Nephron (organoid): ENCODE measurements around the gene RSPH1.

ENCODE experiments used
- H3K27ac Mint-ChIP-seq, 3 experiments: 2 replicates each; pipeline ENCODE4 v1.8.0; 2020; ENCODE audit warnings: mixed read lengths in 3 of 3, mild to moderate bottlenecking in 2 of 3, moderate library complexity in 1 of 3
- H3K27me3 Mint-ChIP-seq: 2 replicates; pipeline ENCODE4 v1.8.0; 2021; ENCODE audit warnings: low read depth, mild to moderate bottlenecking, moderate library complexity, mixed read lengths
- H3K36me3 Mint-ChIP-seq: 2 replicates; pipeline ENCODE4 v1.8.0; 2020; ENCODE audit warnings: low read depth, mixed read lengths
- H3K4me1 Mint-ChIP-seq: 2 replicates; pipeline ENCODE4 v1.8.0; 2020; ENCODE audit warnings: mixed read lengths
- H3K4me3 Mint-ChIP-seq, 3 experiments: 2 replicates each; pipeline ENCODE4 v1.8.0; 2020; ENCODE audit warnings: mild to moderate bottlenecking in 3 of 3, mixed read lengths in 3 of 3, moderate library complexity in 2 of 3
- H3K9me3 Mint-ChIP-seq: 2 replicates; pipeline ENCODE4 v1.8.0; 2020; ENCODE audit warnings: mixed read lengths
- CTCF ChIP-seq, 3 experiments: fragments of 200-600 bp; sonication (generic); IDR thresholded peaks; one replicate each; pipeline ENCODE4 v1.5.0; 2021; ENCODE audit warnings: antibody characterized with exemption in 3 of 3; ENCODE audit not compliant: unreplicated experiment in 3 of 3

Gene RSPH1

GRCh38 chr21:42525029-42525581 is 29.1 kb upstream of the RSPH1 start:
- Mint-ChIP-seq H3K4me1 (peaks cover 30% of the 10 kb centered on the region), H3K36me3 (no peaks in the 10 kb centered on the region), H3K4me3 (peak overlapping the region; percentile 43 to 70 (median 53)), H3K9me3 (no peaks in the 10 kb centered on the region), H3K27ac (peak overlapping the region; percentile 65 to 74 (median 73)), H3K27me3 (peaks cover 48% of the 10 kb centered on the region)
- TF ChIP-seq CTCF (IDR thresholded peaks at IDR 0.05; ENCODE audit: unreplicated experiment in 3 of 3) = no peak

GRCh38 chr21:42524341-42525028 is 28.5 kb upstream of the RSPH1 start:
- H3K36me3 Mint-ChIP-seq = no peaks in the 10 kb centered on the region
- peaks cover 52% of the 10 kb centered on the region for H3K27me3 Mint-ChIP-seq
- TF ChIP-seq CTCF (IDR thresholded peaks at IDR 0.05; ENCODE audit: unreplicated experiment in 3 of 3) = no peak

GRCh38 chr21:42523941-42524340 is 27.9 kb upstream of the RSPH1 start:
- Mint-ChIP-seq H3K27ac (peak overlapping the region; percentile 65 to 74 (median 73)), H3K36me3 (no peaks in the 10 kb centered on the region), H3K9me3 (no peaks in the 10 kb centered on the region), H3K4me3 (no peak overlapping the region), H3K4me1 (peaks cover 30% of the 10 kb centered on the region), H3K27me3 (peaks cover 56% of the 10 kb centered on the region)
- TF ChIP-seq CTCF (IDR thresholded peaks at IDR 0.05; ENCODE audit: unreplicated experiment in 3 of 3) = no peak

More at GRCh38 chr21:42524341-42525028, 28.5 kb upstream of the RSPH1 start:
- peak overlapping the region; percentile 65 to 74 (median 73) for H3K27ac Mint-ChIP-seq
- H3K4me1 Mint-ChIP-seq = peaks cover 30% of the 10 kb centered on the region
- H3K4me3 Mint-ChIP-seq = peak overlapping the region; percentile 43 to 70 (median 53)
- no peaks in the 10 kb centered on the region for H3K9me3 Mint-ChIP-seq

- H3K4me1 Mint-ChIP-seq = peaks cover 30% of the 10 kb centered on the region
- no peak overlapping the region for H3K4me3 Mint-ChIP-seq
- peaks cover 64% of the 10 kb centered on the region for H3K27me3 Mint-ChIP-seq
- no peak overlapping the region for H3K27ac Mint-ChIP-seq
- TF ChIP-seq CTCF (IDR thresholded peaks at IDR 0.05; ENCODE audit: unreplicated experiment in 3 of 3) = no peak
- H3K9me3 Mint-ChIP-seq = no peaks in the 10 kb centered on the region
- no peaks in the 10 kb centered on the region for H3K36me3 Mint-ChIP-seq
Measured at GRCh38 chr21:42523211-42523610, 27.2 kb upstream of the RSPH1 start.

GRCh38 chr21:42522771-42523170 is 26.7 kb upstream of the RSPH1 start:
- Mint-ChIP-seq H3K27me3 (peaks cover 68% of the 10 kb centered on the region), H3K36me3 (no peaks in the 10 kb centered on the region), H3K9me3 (no peaks in the 10 kb centered on the region), H3K27ac (no peak overlapping the region), H3K4me3 (no peak overlapping the region), H3K4me1 (peaks cover 30% of the 10 kb centered on the region)
- no peak for TF ChIP-seq CTCF (IDR thresholded peaks at IDR 0.05; ENCODE audit: unreplicated experiment in 3 of 3)

- peaks cover 70% of the 10 kb centered on the region for H3K27me3 Mint-ChIP-seq
- H3K4me3 Mint-ChIP-seq = no peak overlapping the region
- H3K9me3 Mint-ChIP-seq = no peaks in the 10 kb centered on the region
- H3K36me3 Mint-ChIP-seq = no peaks in the 10 kb centered on the region
- no peak for TF ChIP-seq CTCF (IDR thresholded peaks at IDR 0.05; ENCODE audit: unreplicated experiment in 3 of 3)
- no peak overlapping the region for H3K27ac Mint-ChIP-seq
- H3K4me1 Mint-ChIP-seq = peaks cover 30% of the 10 kb centered on the region
Measured at GRCh38 chr21:42522271-42522670, 26.2 kb upstream of the RSPH1 start.
